Brain microvascular endothelial cell (primary cell): ENCODE measurements around the gene FNDC3B.
"Not testable (repeated sequence)": the region's sequence is repeated elsewhere in the genome, so short reads cannot be mapped to it uniquely, and the experiment has no call there.

Source experiments
- DNase-seq: peaks from one replicate; pipeline ENCODE4 v3.0.0-alpha.2; 2020
- H3K27ac ChIP-seq: fragments of 250-450 bp; sonication (Bioruptor Pico); 2 replicates; pipeline ENCODE4 v1.5.1; 2020; ENCODE audit warnings: mild to moderate bottlenecking, moderate library complexity
- H3K27me3 ChIP-seq: fragments of 250-450 bp; sonication (Bioruptor Pico); replicated peaks from 2 replicates; pipeline ENCODE4 v1.5.1; 2020; ENCODE audit warnings: mild to moderate bottlenecking
- H3K36me3 ChIP-seq: fragments of 250-450 bp; sonication (Bioruptor Pico); replicated peaks from 2 replicates; pipeline ENCODE4 v1.5.1; 2020; ENCODE audit warnings: mild to moderate bottlenecking
- H3K4me3 ChIP-seq: 2 replicates; pipeline ENCODE4 v1.5.1; 2011; ENCODE audit warnings: low read depth, mild to moderate bottlenecking, control low read depth, low read length, moderate library complexity
- in situ Hi-C: cut with HindIII; loops from 2 replicates; pipeline ENCODE4 v1.10.0; 2017; ENCODE audit warnings: low sequenced_read_pairs, low pct_ligation_motif_present
- TF ChIP-seq, protein P1 (sequence below): IDR thresholded peaks from 2 replicates; pipeline ENCODE4 v1.5.1; 2011; ENCODE audit warnings: low read depth, mild to moderate bottlenecking, moderate library complexity, low read length, control low read depth, inconsistent platforms; ENCODE audit errors: missing control alignments

The FNDC3B gene

DNA sequence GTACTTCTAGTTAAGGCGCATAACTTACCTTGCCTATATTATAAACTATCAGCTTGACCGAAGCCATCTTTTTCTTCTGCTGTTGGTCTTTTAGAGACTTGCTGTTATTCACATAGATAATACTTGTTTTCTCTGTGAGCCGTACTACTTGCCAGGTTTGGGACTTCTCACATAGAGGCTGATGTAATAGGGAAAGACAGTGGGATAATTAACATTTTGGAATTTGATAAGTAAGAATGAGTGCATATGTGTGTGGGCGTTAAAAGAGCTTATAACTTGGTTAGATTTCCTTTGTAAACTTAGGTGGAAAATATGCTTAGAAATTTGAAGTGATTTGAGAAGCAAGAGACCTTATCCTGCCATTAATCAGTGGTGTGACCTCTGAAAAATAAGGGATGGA lies 47.8 kb downstream of the FNDC3B start:
- Histone ChIP-seq H3K36me3 (peaks cover 11% of the 10 kb centered on the region), H3K4me3 (no peak overlapping the region), H3K27me3 (no peaks in the 10 kb centered on the region), H3K27ac (peak overlapping the region; percentile 29)
- DNase-seq, result no peak
- in situ Hi-C loops, result no loop called here
- TF ChIP-seq, protein P1, sequence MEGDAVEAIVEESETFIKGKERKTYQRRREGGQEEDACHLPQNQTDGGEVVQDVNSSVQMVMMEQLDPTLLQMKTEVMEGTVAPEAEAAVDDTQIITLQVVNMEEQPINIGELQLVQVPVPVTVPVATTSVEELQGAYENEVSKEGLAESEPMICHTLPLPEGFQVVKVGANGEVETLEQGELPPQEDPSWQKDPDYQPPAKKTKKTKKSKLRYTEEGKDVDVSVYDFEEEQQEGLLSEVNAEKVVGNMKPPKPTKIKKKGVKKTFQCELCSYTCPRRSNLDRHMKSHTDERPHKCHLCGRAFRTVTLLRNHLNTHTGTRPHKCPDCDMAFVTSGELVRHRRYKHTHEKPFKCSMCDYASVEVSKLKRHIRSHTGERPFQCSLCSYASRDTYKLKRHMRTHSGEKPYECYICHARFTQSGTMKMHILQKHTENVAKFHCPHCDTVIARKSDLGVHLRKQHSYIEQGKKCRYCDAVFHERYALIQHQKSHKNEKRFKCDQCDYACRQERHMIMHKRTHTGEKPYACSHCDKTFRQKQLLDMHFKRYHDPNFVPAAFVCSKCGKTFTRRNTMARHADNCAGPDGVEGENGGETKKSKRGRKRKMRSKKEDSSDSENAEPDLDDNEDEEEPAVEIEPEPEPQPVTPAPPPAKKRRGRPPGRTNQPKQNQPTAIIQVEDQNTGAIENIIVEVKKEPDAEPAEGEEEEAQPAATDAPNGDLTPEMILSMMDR, result no peak

DNA sequence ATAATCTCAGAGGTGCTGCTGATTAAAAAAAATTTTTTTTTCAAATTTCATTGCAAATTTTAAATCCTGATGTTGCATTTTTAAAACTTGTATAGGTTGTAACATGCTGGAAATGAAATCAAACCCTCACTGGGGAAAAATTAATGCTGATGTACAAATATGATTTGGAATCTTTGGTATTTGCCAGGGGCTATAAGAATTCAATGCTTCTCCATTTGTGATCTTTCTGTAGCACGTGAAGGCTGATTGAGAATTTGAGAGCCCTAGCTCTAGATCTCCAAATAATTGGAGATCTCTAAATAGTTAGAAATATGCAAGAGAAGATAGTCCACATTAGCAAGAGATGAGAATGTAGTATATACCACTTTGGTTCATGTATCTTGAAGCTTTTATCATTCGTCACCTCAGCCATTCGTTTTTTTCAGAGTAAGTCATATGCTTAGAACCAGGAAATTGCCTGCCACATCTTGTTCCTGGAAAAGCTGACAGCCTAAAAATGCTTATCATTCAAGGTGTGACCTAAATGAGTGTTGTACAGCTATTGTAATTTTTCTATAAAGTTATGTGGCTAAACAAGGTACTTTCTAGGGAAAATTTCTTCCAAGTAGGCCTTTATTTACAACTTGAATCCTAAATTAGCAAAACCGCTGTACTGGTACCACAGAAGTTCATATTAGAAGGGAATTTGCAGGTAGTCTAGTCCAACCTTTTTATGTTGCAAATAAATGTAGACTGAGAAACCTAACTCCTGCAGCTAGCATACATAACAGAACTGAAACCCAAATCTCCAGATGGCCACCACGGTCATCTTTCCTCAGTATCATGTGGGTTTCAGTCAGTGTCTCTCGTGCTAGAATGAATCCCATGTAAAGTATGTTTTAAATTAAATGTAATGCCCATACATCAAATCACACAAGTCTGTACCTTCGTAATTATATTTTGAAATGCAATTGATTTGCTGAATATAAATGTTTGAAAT lies 48.5 kb downstream of the FNDC3B start:
- TF ChIP-seq, protein P1, result no peak
- no peak for DNase-seq
- Histone ChIP-seq H3K4me3 (no peak overlapping the region), H3K27ac (peak overlapping the region; percentile 29), H3K27me3 (no peaks in the 10 kb centered on the region), H3K36me3 (peaks cover 7% of the 10 kb centered on the region)
- in situ Hi-C loops, result no loop called here

- Histone ChIP-seq H3K36me3 (peaks cover 3% of the 10 kb centered on the region), H3K4me3 (no peak overlapping the region), H3K27me3 (no peaks in the 10 kb centered on the region), H3K27ac (no peak overlapping the region)
- in situ Hi-C loops, result no loop called here
- DNase-seq, result no peak
- TF ChIP-seq, protein P1, result no peak
Observed at GRCh38 chr3:172089250-172089649, 49.9 kb downstream of the FNDC3B start.

- H3K27ac ChIP-seq, result no peak overlapping the region
- peaks cover 5% of the 10 kb centered on the region for H3K36me3 ChIP-seq
Observed at GRCh38 chr3:172090035-172090434, 50.7 kb downstream of the FNDC3B start.

DNA sequence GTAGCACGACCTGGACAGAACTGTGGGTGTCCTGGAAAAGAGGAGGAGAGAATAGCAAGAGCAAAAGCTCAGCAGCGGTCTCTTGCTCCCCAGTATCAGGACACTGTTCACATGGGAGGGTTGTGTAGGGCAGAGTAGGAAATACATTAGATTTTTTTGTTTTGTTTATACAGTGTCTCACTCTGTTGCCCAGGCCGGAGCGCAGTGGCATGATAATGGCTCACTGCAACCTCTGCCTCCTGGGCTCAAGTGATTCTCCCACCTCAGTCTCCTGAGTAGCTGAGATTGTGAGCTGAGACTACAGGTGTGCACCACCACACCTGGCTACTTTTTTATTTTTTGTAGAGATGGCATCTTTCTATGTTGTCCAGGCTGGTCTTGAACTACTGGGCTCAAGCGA lies 53.3 kb downstream of the FNDC3B start:
- TF ChIP-seq, protein P1, result no peak
- H3K27ac ChIP-seq, result peak overlapping the region; percentile 51
- in situ Hi-C loops, result no loop called here
- peaks cover 5% of the 10 kb centered on the region for H3K36me3 ChIP-seq
- peak; percentile 30 for DNase-seq
- H3K27me3 ChIP-seq, result no peaks in the 10 kb centered on the region
- H3K4me3 ChIP-seq, result no peak overlapping the region

More at GRCh38 chr3:172090035-172090434, 50.7 kb downstream of the FNDC3B start:
- no peaks in the 10 kb centered on the region for H3K27me3 ChIP-seq
- DNase-seq, result no peak
- H3K4me3 ChIP-seq, result no peak overlapping the region
- TF ChIP-seq, protein P1, result no peak
- in situ Hi-C loops, result no loop called here

GRCh38 chr3:172093581-172094443 lies 54.4 kb downstream of the FNDC3B start:
- H3K36me3 ChIP-seq, H3K27ac ChIP-seq, H3K4me3 ChIP-seq, in situ Hi-C loops, DNase-seq, H3K27me3 ChIP-seq: not testable (repeated sequence)
